GM21528 (cell line): ENCODE data around the gene SNX25.

Source experiments
- ATAC-seq: cut with Tn5 transposase; IDR thresholded peaks from one replicate; pipeline ENCODE4 v1.9.1; 2021; ENCODE audit warnings: mild to moderate bottlenecking, moderate library complexity; ENCODE audit not compliant: unreplicated experiment, low FRiP score

Gene SNX25

DNA sequence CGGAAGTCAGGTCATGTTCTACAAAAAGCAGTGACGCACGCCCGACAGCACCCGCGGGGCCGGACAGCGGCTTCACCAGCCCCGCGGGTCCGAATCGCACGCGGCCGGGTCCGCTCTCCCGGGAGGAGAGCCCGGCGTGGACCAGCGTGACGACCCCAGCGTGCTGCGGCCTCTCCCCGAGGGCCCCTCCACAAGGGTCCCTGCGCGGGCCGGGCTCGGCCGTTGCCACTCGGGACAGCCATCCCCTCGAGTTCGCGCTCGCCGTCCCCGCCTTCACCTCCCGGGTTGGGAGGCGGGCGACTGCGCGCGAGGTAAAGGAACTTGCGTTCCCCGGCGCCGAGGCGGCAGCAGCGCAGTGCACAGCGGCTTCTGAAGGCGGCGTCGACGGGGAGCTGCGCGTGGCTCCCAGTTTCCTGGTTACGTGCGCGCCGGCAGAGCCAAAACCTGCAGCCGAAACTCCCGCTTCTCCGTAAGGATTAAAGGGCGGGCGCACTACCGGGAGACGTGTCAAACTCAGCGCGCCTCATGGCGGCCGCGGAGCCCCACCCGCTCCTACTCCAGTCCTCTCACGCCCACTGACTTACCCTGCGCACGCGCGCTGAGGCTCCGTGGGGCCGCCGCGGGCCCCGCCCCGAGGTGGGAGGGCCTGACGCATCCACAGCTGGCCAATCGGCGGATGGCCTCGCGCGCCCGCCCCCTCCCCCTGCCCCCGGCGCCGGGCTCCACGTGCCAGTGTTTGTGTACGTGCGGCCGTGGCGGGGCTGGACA, 186.7 kb downstream of the SNX25 start:
- ATAC-seq: peak; percentile 80

DNA sequence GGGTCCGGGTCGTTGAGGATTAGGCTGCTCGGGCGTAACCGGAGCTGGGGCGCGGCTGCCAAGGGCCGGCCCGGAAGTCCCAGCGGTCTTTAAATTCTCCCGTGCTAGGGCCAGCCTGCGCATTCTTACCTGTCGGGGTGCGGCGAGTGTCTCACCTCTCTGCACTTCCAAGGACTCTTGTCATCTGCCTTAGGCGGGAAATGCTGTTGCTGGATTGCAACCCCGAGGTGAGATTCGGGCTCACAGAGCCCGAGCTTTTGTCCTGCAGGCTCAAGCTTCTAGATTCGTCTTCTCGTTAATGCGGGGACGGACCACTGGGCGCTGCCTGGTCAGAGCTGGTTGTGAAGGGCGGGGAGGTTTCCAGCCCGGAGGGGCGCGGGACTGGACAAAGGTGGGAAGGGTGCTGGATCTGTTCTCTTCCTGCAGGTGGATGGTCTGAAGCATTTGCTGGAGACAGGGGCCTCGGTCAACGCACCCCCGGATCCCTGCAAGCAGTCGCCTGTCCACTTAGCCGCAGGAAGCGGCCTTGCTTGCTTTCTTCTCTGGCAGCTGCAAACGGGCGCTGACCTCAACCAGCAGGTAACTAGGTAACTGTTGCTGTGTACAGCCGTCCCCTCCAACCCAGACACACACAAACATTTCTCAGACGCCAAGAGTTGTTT, 187.5 kb downstream of the SNX25 start, which contains the start of gene ANKRD37:
ANKRD37 (plus strand) TSS at position 118 of the 662 bp plus-strand sequence; CDS start at position 201, 83 bp downstream.
- peak; percentile 10 for ATAC-seq

DNA sequence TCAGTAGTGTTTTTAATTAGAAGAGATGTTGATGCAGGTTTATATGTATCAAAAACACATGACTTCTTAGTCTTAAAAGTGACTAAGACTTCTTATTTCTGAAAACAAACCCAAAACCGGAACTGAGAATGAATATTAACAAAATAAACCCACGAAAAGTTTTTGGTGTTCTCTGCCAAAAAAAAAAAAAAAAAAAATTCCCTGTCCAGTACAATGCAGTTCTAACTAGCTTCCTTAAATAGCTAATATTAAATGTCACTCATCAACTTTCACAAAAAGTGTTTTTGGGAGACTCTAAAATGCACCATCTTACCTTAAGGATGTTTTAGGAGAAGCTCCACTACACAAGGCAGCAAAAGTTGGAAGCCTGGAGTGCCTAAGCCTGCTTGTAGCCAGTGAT, 189.2 kb downstream of the SNX25 start:
- no peak for ATAC-seq

DNA sequence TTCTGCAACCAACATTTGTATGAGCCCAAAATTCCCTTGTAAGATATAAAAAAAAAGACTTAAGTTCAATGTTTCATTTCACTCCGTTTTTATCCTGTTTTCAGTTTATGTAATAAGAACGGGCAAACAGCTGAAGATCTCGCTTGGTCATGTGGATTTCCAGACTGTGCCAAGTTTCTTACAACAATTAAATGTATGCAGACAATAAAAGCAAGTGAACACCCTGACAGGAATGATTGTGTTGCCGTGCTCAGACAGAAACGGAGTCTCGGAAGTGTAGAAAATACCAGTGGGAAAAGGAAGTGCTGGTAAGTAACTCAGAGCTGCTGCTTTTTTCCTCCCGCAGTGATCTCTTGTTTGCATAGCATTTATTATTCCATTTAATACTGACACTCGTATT, 190.1 kb downstream of the SNX25 start:
- no peak for ATAC-seq

DNA sequence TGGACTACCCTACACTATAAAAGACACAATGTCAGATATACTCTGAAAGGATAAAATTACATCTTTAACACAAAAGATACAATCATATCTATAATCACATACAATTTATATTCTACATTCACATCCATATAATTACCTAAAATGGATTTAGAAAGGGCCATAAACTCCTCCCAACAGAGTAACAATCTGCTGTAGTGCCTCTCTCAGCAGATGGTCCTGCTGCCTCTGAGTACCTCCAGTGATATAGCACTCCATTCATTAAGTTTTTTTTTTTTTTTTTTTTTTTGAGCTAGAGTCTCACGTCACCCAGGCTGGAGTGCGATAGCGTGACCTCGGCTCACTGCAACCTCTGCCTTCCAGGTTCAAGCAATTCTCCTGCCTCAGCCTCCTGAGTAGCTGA, 194.6 kb downstream of the SNX25 start:
- ATAC-seq: no peak

DNA sequence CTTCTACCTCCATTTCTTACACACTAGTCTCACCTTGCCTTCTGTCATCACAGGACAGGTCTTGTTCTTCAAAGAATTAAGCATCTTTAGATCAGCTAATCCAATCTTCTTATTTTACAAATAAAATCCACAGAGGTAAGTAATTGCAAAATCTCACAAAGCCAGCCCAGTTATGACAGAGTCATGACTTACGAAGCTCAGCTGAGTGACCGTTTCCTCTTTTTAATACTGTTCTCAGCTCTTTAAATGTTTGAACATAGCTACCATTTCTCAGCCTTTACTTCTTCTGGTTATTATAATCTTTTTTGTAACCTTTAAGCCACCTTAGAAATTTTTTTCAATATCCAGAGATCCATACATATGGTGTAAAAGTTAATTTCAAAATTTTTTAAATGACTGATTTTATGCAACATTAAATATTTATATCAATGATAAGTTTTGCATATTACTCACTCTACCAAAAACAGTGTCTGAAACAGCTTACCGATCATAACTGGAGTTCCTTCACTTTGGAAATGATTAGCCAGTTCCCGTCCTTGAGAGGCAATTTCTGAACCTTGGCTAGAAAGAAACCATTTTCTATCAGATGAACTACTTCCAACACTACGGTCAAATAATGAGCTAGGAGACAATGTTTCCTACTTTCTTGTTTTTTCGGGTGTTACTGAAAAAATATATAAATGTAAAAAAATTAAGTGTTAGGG, 196.1 kb downstream of the SNX25 start:
- peak; percentile 56 for ATAC-seq

DNA sequence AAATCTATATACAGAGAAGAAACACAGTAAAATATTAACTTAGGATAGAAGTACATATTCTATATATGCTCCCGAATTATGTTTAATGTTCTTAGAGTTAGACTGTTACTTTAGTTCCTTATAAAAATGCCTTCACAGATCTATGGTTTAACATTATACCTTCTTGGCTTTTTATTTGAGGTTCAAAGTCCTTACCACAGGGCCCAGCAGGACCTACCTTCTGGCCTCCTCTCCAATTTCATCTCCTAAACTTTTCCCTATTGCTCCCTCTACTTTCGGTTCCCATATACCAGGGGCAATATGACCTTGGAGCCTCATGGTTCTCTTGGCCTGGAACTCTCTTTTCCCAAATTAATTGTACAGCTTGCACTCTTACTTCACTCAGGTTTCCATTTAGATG, 199.0 kb downstream of the SNX25 start:
- ATAC-seq: no peak

DNA sequence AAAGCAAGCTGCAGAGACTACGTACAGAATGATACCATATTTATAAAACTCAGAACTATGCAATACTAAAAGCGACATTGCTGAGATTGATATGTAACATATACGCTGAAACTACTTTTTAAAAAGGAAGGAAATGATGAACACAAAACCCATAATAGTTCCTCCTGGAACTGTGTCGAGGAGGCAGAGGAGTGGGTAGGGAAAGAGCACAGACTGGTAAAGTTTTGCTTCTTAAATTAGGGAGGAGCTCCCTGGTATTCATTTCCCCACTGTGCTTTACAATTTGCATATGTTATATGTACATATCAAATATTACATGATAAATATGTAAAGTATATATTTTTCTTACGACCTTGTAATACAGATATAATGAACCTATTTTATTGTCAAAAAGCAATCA, 202.5 kb downstream of the SNX25 start:
- ATAC-seq: no peak

DNA sequence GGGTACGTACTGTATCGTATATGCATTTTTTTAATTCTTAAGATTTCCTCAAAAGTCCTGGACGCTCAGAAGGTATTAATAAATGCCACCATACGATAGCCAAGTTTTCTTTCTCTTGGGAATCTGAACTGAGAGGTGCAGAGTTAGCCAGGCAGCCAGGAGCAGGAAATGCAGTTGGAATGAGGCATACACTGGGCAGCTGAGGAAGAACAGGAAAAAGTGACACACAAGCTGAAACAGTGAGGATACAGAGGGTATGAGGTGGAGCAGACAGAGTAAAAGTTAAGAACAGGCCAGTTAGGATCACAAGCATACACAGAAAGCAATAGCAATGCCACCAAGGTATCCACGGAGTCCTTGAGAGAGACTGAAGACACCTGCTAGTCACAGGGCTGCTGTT, 203.0 kb downstream of the SNX25 start:
- no peak for ATAC-seq
